ENCODE measurements around the gene SLC25A21.

SLC25A21 gene

GRCh38 chr14:36721877-36722276 is 450.5 kb downstream of the SLC25A21 start:
- DNase-seq, result no peak
- Histone ChIP-seq H4K8ac (ENCODE audit: low read depth, low read length) (no peak overlapping the region), H3K4me2 (ENCODE audit: low read length) (no peak overlapping the region), H3K14ac (ENCODE audit: low read length) (no peak overlapping the region), H2AK5ac (ENCODE audit: low read length) (no peak overlapping the region), H2BK12ac (ENCODE audit: low read length) (no peak overlapping the region), H3K4ac (ENCODE audit: low read depth, low read length) (no peak overlapping the region), H3K9ac (ENCODE audit: low read length) (no peak overlapping the region), H2BK5ac (ENCODE audit: low read depth, low read length, poor library complexity) (no peak overlapping the region), H3K9me3 (ENCODE audit: insufficient read depth, low read depth, low read length) (peaks cover 2% of the 10 kb centered on the region), H3K23ac (ENCODE audit: low read length) (no peak overlapping the region), H3K36me3 (ENCODE audit: control insufficient read depth in 1 of 2, insufficient read depth in 2 of 2, low read length in 2 of 2) (no peaks in the 10 kb centered on the region), H2BK120ac (ENCODE audit: insufficient read depth, low read length, poor library complexity) (no peak overlapping the region), H3K79me1 (ENCODE audit: low read length) (no peaks in the 10 kb centered on the region), H3K27ac (ENCODE audit: low read depth, low read length) (no peak overlapping the region), H3K4me3 (ENCODE audit: low read depth, low read length) (no peak overlapping the region), H3K79me2 (ENCODE audit: control insufficient read depth, insufficient read depth, low read length, poor library complexity) (no peaks in the 10 kb centered on the region), H3K4me1 (ENCODE audit: control insufficient read depth in 1 of 2, insufficient read depth in 2 of 2, low read length in 2 of 2) (peaks cover 4 to 5% of the 10 kb centered on the region in 2 experiments), H3K18ac (ENCODE audit: low read length) (no peak overlapping the region), H4K91ac (ENCODE audit: low read depth, low read length) (no peak overlapping the region), H2AFZ (ENCODE audit: insufficient read depth, low read length, poor library complexity) (no peak overlapping the region), H4K12ac (ENCODE audit: low read depth, low read length) (no peak overlapping the region), H3K27me3 (ENCODE audit: insufficient read depth, low read length) (no peaks in the 10 kb centered on the region)
- WGBS (ENCODE audit: extremely low coverage, insufficient coverage, insufficient read length), result no CpG with 5 or more reads among the region's 1 CpG

GRCh38 chr14:36720657-36721056 is 451.7 kb downstream of the SLC25A21 start:
- Histone ChIP-seq H3K36me3 (ENCODE audit: control insufficient read depth in 1 of 2, insufficient read depth in 2 of 2, low read length in 2 of 2) (no peaks in the 10 kb centered on the region), H3K9ac (ENCODE audit: low read length) (no peak overlapping the region), H2AK5ac (ENCODE audit: low read length) (no peak overlapping the region), H3K27ac (ENCODE audit: low read depth, low read length) (no peak overlapping the region), H3K4me3 (ENCODE audit: low read depth, low read length) (no peak overlapping the region), H3K18ac (ENCODE audit: low read length) (no peak overlapping the region), H3K79me1 (ENCODE audit: low read length) (no peaks in the 10 kb centered on the region), H3K4me1 (ENCODE audit: control insufficient read depth in 1 of 2, insufficient read depth in 2 of 2, low read length in 2 of 2) (peaks cover 4 to 5% of the 10 kb centered on the region in 2 experiments), H3K14ac (ENCODE audit: low read length) (no peak overlapping the region), H2AFZ (ENCODE audit: insufficient read depth, low read length, poor library complexity) (no peak overlapping the region), H2BK12ac (ENCODE audit: low read length) (no peak overlapping the region), H3K4ac (ENCODE audit: low read depth, low read length) (no peak overlapping the region), H4K91ac (ENCODE audit: low read depth, low read length) (no peak overlapping the region), H3K27me3 (ENCODE audit: insufficient read depth, low read length) (no peaks in the 10 kb centered on the region), H2BK5ac (ENCODE audit: low read depth, low read length, poor library complexity) (no peak overlapping the region), H4K12ac (ENCODE audit: low read depth, low read length) (no peak overlapping the region), H3K9me3 (ENCODE audit: insufficient read depth, low read depth, low read length) (peaks cover 2% of the 10 kb centered on the region), H2BK120ac (ENCODE audit: insufficient read depth, low read length, poor library complexity) (no peak overlapping the region), H4K8ac (ENCODE audit: low read depth, low read length) (no peak overlapping the region), H3K79me2 (ENCODE audit: control insufficient read depth, insufficient read depth, low read length, poor library complexity) (no peaks in the 10 kb centered on the region), H3K23ac (ENCODE audit: low read length) (no peak overlapping the region), H3K4me2 (ENCODE audit: low read length) (no peak overlapping the region)
- no peak for DNase-seq
- WGBS (ENCODE audit: extremely low coverage, insufficient coverage, insufficient read length), result no CpG with 5 or more reads among the region's 2 CpGs

- no peaks in the 10 kb centered on the region for H3K79me1 ChIP-seq (ENCODE audit: low read length)
- no peak overlapping the region for H4K91ac ChIP-seq (ENCODE audit: low read depth, low read length)
- H3K18ac ChIP-seq (ENCODE audit: low read length), result no peak overlapping the region
- no peak overlapping the region for H2BK120ac ChIP-seq (ENCODE audit: insufficient read depth, low read length, poor library complexity)
- no peak overlapping the region for H2BK12ac ChIP-seq (ENCODE audit: low read length)
- H3K4me1 ChIP-seq (ENCODE audit: control insufficient read depth in 1 of 2, insufficient read depth in 2 of 2, low read length in 2 of 2), result peaks cover 4 to 5% of the 10 kb centered on the region in 2 experiments
- H2AFZ ChIP-seq (ENCODE audit: insufficient read depth, low read length, poor library complexity), result no peak overlapping the region
- H3K79me2 ChIP-seq (ENCODE audit: control insufficient read depth, insufficient read depth, low read length, poor library complexity), result no peaks in the 10 kb centered on the region
- H4K12ac ChIP-seq (ENCODE audit: low read depth, low read length), result no peak overlapping the region
- no peak overlapping the region for H2AK5ac ChIP-seq (ENCODE audit: low read length)
- no peak overlapping the region for H3K9ac ChIP-seq (ENCODE audit: low read length)
- H3K4me2 ChIP-seq (ENCODE audit: low read length), result no peak overlapping the region
- H3K36me3 ChIP-seq (ENCODE audit: control insufficient read depth in 1 of 2, insufficient read depth in 2 of 2, low read length in 2 of 2), result no peaks in the 10 kb centered on the region
- no peak overlapping the region for H3K4ac ChIP-seq (ENCODE audit: low read depth, low read length)
- no peak overlapping the region for H4K8ac ChIP-seq (ENCODE audit: low read depth, low read length)
- H3K27ac ChIP-seq (ENCODE audit: low read depth, low read length), result no peak overlapping the region
- peaks cover 2% of the 10 kb centered on the region for H3K9me3 ChIP-seq (ENCODE audit: insufficient read depth, low read depth, low read length)
- no peak for DNase-seq
- no peak overlapping the region for H3K23ac ChIP-seq (ENCODE audit: low read length)
- no peaks in the 10 kb centered on the region for H3K27me3 ChIP-seq (ENCODE audit: insufficient read depth, low read length)
- H3K4me3 ChIP-seq (ENCODE audit: low read depth, low read length), result no peak overlapping the region
- no CpG with 5 or more reads among the region's 7 CpGs for WGBS (ENCODE audit: extremely low coverage, insufficient coverage, insufficient read length)
- H2BK5ac ChIP-seq (ENCODE audit: low read depth, low read length, poor library complexity), result no peak overlapping the region
- no peak overlapping the region for H3K14ac ChIP-seq (ENCODE audit: low read length)
Measured at GRCh38 chr14:36719823-36720222, 452.6 kb downstream of the SLC25A21 start.

GRCh38 chr14:36718216-36718615 is 454.2 kb downstream of the SLC25A21 start:
- Histone ChIP-seq H3K9ac (ENCODE audit: low read length) (no peak overlapping the region), H3K14ac (ENCODE audit: low read length) (no peak overlapping the region), H3K18ac (ENCODE audit: low read length) (no peak overlapping the region), H3K79me2 (ENCODE audit: control insufficient read depth, insufficient read depth, low read length, poor library complexity) (no peaks in the 10 kb centered on the region), H4K91ac (ENCODE audit: low read depth, low read length) (no peak overlapping the region), H3K4me1 (ENCODE audit: control insufficient read depth in 1 of 2, insufficient read depth in 2 of 2, low read length in 2 of 2) (no peaks in the 10 kb centered on the region), H2AFZ (ENCODE audit: insufficient read depth, low read length, poor library complexity) (no peak overlapping the region), H2BK5ac (ENCODE audit: low read depth, low read length, poor library complexity) (no peak overlapping the region), H3K23ac (ENCODE audit: low read length) (no peak overlapping the region), H4K12ac (ENCODE audit: low read depth, low read length) (no peak overlapping the region), H4K8ac (ENCODE audit: low read depth, low read length) (no peak overlapping the region), H2BK12ac (ENCODE audit: low read length) (no peak overlapping the region), H3K9me3 (ENCODE audit: insufficient read depth, low read depth, low read length) (peaks cover 2% of the 10 kb centered on the region), H2AK5ac (ENCODE audit: low read length) (no peak overlapping the region), H3K27me3 (ENCODE audit: insufficient read depth, low read length) (no peaks in the 10 kb centered on the region), H3K36me3 (ENCODE audit: control insufficient read depth in 1 of 2, insufficient read depth in 2 of 2, low read length in 2 of 2) (no peaks in the 10 kb centered on the region), H3K27ac (ENCODE audit: low read depth, low read length) (no peak overlapping the region), H3K4me3 (ENCODE audit: low read depth, low read length) (no peak overlapping the region), H3K4me2 (ENCODE audit: low read length) (no peak overlapping the region), H2BK120ac (ENCODE audit: insufficient read depth, low read length, poor library complexity) (no peak overlapping the region), H3K4ac (ENCODE audit: low read depth, low read length) (no peak overlapping the region), H3K79me1 (ENCODE audit: low read length) (no peaks in the 10 kb centered on the region)
- DNase-seq, result no peak
- WGBS (ENCODE audit: extremely low coverage, insufficient coverage, insufficient read length), result no CpG with 5 or more reads among the region's 1 CpG
